Transverse colon (tissue), 4 donors: ENCODE data around the gene FCHO2. TPM values are rescaled to one million over a fixed set of nuclear protein-coding genes. Genes with fewer than 3 reads are reported as not detected.

ENCODE experiments used
- DNase-seq: peaks from one replicate; pipeline ENCODE4 v3.0.0-alpha.2; 2019
- H3K27ac ChIP-seq, 4 donors: fragments of 200-600 bp; sonication (generic); 2 replicates each; pipeline ENCODE4 v1.5.1; 2016 to 2018; ENCODE audit warnings: inconsistent platforms in 4 of 4
- H3K27me3 ChIP-seq: fragments of 200-600 bp; sonication (generic); 2 replicates; pipeline ENCODE4 v1.5.1; 2017; ENCODE audit warnings: inconsistent platforms
- H3K36me3 ChIP-seq, 4 donors: fragments of 200-600 bp; sonication (generic); 2 replicates each; pipeline ENCODE4 v1.5.1; 2017 to 2019; ENCODE audit warnings: inconsistent platforms in 4 of 4
- H3K4me1 ChIP-seq, 4 donors: fragments of 200-600 bp; sonication (generic); 2 replicates each; pipeline ENCODE4 v1.5.1; 2017 to 2020; ENCODE audit warnings: inconsistent platforms in 4 of 4
- H3K4me3 ChIP-seq, 4 donors: fragments of 200-600 bp; sonication (generic); 1 replicate in 1 of 4; 2 replicates in 3 of 4; pipeline versions ENCODE4 v1.5.1 to v1.6.1; 2017 to 2019; ENCODE audit warnings: inconsistent platforms in 4 of 4
- H3K9me3 ChIP-seq, 2 donors: fragments of 200-600 bp; sonication (generic); 2 replicates each; pipeline ENCODE4 v1.5.1; 2017 to 2019; ENCODE audit warnings: inconsistent platforms in 2 of 2
- EP300 ChIP-seq: sonication (generic); formaldehyde crosslinking; IDR thresholded peaks from one replicate; pipeline ENCODE4 v1.6.1; 2017; ENCODE audit warnings: antibody characterized with exemption, low read depth
- POLR2A ChIP-seq: fragments of 450-650 bp; IDR thresholded peaks from one replicate; pipeline ENCODE4 v1.6.1; 2016; ENCODE audit warnings: antibody characterized with exemption, mild to moderate bottlenecking, moderate library complexity
- POLR2AphosphoS5 ChIP-seq, 3 donors: sonication (generic); formaldehyde crosslinking; IDR thresholded peaks; one replicate each; pipeline ENCODE4 v1.6.1; 2016; ENCODE audit warnings: antibody characterized with exemption in 3 of 3
- WGBS, 2 donors: methylation state at CpG; one replicate each; pipeline ENCODE4 v1.1.5; 2018; ENCODE audit warnings: low coverage in 1 of 2; 5-methylcytosine and 5-hydroxymethylcytosine counted together
- in situ Hi-C, 4 donors: fragments of 200-750 bp; cut with MboI; loops; one replicate each; pipeline versions ENCODE4 v1.15.0 to v1.15.1; 2017; ENCODE audit warnings: low sequenced_read_pairs in 3 of 4, low pct_ligation_motif_present in 1 of 4, low pct_unique_long_range_greater_than_20kb in 1 of 4
- intact Hi-C: fragments of 100-400 bp; cut with DNase I; formaldehyde crosslinking; loops from one replicate; pipeline ENCODE4 v1.15.1; 2023; ENCODE audit warnings: low total_unique reads
- total RNA-seq, 4 donors: library from RNA; depleted of rRNA; stranded (reverse); fragments of >200 nt; gene quantifications; one replicate each; pipeline ENCODE4 v1.1.0, GENCODE V29; 2016
- TF ChIP-seq, protein P1 (sequence below), 5 experiments: fragments of 200-600 bp in 3 of 5; fragments of 450-650 bp in 2 of 5; sonication (generic) in 3 of 5; IDR thresholded peaks; 1 replicate in 2 of 5; 2 replicates in 3 of 5; pipeline ENCODE4 v1.5.1; 2016 to 2017; ENCODE audit warnings: antibody characterized with exemption in 5 of 5, inconsistent platforms in 3 of 5, mild to moderate bottlenecking in 2 of 5, moderate library complexity in 1 of 5

FCHO2 gene, protein sequence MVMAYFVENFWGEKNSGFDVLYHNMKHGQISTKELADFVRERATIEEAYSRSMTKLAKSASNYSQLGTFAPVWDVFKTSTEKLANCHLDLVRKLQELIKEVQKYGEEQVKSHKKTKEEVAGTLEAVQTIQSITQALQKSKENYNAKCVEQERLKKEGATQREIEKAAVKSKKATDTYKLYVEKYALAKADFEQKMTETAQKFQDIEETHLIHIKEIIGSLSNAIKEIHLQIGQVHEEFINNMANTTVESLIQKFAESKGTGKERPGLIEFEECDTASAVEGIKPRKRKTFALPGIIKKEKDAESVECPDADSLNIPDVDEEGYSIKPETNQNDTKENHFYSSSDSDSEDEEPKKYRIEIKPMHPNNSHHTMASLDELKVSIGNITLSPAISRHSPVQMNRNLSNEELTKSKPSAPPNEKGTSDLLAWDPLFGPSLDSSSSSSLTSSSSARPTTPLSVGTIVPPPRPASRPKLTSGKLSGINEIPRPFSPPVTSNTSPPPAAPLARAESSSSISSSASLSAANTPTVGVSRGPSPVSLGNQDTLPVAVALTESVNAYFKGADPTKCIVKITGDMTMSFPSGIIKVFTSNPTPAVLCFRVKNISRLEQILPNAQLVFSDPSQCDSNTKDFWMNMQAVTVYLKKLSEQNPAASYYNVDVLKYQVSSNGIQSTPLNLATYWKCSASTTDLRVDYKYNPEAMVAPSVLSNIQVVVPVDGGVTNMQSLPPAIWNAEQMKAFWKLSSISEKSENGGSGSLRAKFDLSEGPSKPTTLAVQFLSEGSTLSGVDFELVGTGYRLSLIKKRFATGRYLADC
- total RNA-seq = 10 to 100 TPM; 25.8 to 45.4 (median 29.2) TPM

GRCh38 chr5:72955768-72956323 is at the start of gene FCHO2:
Gene FCHO2, plus strand, starts transcription at chr5:72956041. Its CDS starts 56 bp downstream, at chr5:72956097.
- Histone ChIP-seq H3K9me3 (no peaks in the 10 kb centered on the region), H3K4me3 (peak within 1 kb of the TSS; percentile 82 to 93 (median 90)), H3K27ac (peak within 1 kb of the TSS; percentile 96 to 97 (median 97)), H3K27me3 (no peaks in the 10 kb centered on the region), H3K4me1 (peaks cover 4 to 54% (median 24%) of the 10 kb centered on the region in 4 donors), H3K36me3 (no peaks in the 10 kb centered on the region)
- TF ChIP-seq POLR2AphosphoS5 (IDR thresholded peaks at IDR 0.05) = peak; percentile 72 to 84 (median 82)
- peak; percentile 87 for TF ChIP-seq POLR2A
- TF ChIP-seq EP300 = no peak
- TF ChIP-seq, protein P1, sequence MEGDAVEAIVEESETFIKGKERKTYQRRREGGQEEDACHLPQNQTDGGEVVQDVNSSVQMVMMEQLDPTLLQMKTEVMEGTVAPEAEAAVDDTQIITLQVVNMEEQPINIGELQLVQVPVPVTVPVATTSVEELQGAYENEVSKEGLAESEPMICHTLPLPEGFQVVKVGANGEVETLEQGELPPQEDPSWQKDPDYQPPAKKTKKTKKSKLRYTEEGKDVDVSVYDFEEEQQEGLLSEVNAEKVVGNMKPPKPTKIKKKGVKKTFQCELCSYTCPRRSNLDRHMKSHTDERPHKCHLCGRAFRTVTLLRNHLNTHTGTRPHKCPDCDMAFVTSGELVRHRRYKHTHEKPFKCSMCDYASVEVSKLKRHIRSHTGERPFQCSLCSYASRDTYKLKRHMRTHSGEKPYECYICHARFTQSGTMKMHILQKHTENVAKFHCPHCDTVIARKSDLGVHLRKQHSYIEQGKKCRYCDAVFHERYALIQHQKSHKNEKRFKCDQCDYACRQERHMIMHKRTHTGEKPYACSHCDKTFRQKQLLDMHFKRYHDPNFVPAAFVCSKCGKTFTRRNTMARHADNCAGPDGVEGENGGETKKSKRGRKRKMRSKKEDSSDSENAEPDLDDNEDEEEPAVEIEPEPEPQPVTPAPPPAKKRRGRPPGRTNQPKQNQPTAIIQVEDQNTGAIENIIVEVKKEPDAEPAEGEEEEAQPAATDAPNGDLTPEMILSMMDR (IDR thresholded peaks at IDR 0.05) = peak; percentile 86 to 98 (median 91)
- intact Hi-C loops = no loop called here
- WGBS, 2 donors = 0 to 1% methylated on average over 3 to 38 of the region's 64 CpGs
- in situ Hi-C loops = loop anchor here in 1 of 4 donors (10.0 kb wide), 1 partner anchor 249 kb away; no protein-coding TSS in a partner anchor
- DNase-seq = peak; percentile 99

DNA sequence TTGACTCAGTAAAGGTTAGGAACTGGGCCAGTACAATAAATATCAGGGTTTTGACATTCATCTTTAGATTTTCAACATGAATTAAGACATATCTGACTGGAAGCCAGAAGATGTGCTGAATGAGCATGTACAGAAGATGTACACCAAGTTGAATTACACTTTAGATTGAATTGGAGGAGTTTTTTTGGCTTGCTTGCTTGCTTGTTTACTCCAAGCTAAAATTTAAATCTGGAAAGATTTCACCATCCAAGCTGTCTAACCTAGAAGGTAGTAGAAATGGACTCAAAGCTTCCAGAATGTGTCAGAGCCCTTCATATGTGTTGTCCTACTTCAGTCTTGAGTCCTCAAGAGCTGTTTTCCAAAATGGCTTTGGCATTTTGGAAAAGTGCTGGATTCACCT is 49.0 kb upstream of the FCHO2 start:
- H3K27me3 ChIP-seq = no peaks in the 10 kb centered on the region
- TF ChIP-seq, protein P1 (IDR thresholded peaks at IDR 0.05) = no peak
- TF ChIP-seq EP300 = no peak
- TF ChIP-seq POLR2AphosphoS5 (IDR thresholded peaks at IDR 0.05) = no peak
- TF ChIP-seq POLR2A = no peak
- H3K9me3 ChIP-seq = no peaks in the 10 kb centered on the region
- in situ Hi-C loops = no loop called here
- DNase-seq = no peak
- no peaks in the 10 kb centered on the region for H3K4me1 ChIP-seq
- no peak overlapping the region for H3K27ac ChIP-seq
- H3K4me3 ChIP-seq = no peak overlapping the region
- H3K36me3 ChIP-seq = peaks cover 0 to 69% (median 34%) of the 10 kb centered on the region in 4 donors
- intact Hi-C loops = no loop called here

DNA sequence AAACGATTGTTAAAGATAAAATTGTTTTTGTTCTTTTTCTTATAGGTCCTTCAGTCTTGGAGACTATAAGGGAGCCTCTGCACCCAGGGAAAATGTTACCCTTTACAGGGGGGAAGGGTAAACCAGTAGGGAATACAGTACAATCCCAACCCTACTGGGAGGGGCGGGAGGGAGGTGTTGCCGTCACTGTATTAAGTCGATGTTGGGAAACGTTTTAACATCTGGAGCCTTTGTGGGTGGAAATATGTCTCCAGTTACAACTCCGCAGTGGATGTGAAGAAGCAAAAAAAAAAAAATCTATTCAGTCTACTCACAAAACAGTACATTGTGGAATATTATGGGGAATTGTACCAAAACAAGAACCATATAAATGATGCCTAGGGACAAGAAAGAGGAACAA is 47.2 kb upstream of the FCHO2 start:
- H3K9me3 ChIP-seq = no peaks in the 10 kb centered on the region
- no peaks in the 10 kb centered on the region for H3K27me3 ChIP-seq
- in situ Hi-C loops = no loop called here
- no peak overlapping the region for H3K27ac ChIP-seq
- 78 to 82% methylated on average over 6 of the region's 6 CpGs for WGBS, 2 donors
- peaks cover 0 to 52% (median 24%) of the 10 kb centered on the region in 4 donors for H3K36me3 ChIP-seq
- no peak for DNase-seq
- no peaks in the 10 kb centered on the region for H3K4me1 ChIP-seq
- H3K4me3 ChIP-seq = no peak overlapping the region
- intact Hi-C loops = no loop called here
- TF ChIP-seq POLR2AphosphoS5 (IDR thresholded peaks at IDR 0.05) (no peak), POLR2A (no peak)
- TF ChIP-seq, protein P1 (IDR thresholded peaks at IDR 0.05) = no peak

GRCh38 chr5:72917371-72917776 is 38.5 kb upstream of the FCHO2 start:
- H3K36me3 ChIP-seq = no peaks in the 10 kb centered on the region
- 78 to 92% methylated on average over 1 of the region's 1 CpG for WGBS, 2 donors
- DNase-seq = no peak
- no peak overlapping the region for H3K27ac ChIP-seq
- in situ Hi-C loops = no loop called here
- H3K4me1 ChIP-seq = peaks cover 0 to 10% (median 0%) of the 10 kb centered on the region in 4 donors
- intact Hi-C loops = no loop called here
- no peak overlapping the region for H3K4me3 ChIP-seq
- no peaks in the 10 kb centered on the region for H3K9me3 ChIP-seq
- no peaks in the 10 kb centered on the region for H3K27me3 ChIP-seq
- TF ChIP-seq POLR2AphosphoS5 (IDR thresholded peaks at IDR 0.05) = no peak
- TF ChIP-seq POLR2A = no peak
- no peak for TF ChIP-seq EP300
- TF ChIP-seq, protein P1 (IDR thresholded peaks at IDR 0.05) = no peak
